Ovary (tissue), 3 donors: Measurements from ENCODE around the gene COL6A3.

Experiments used
- POLR2A ChIP-seq: fragments of 450-650 bp; IDR thresholded peaks from one replicate; pipeline ENCODE4 v1.6.1; 2017; ENCODE audit warnings: antibody characterized with exemption, mild to moderate bottlenecking, moderate library complexity
- TF ChIP-seq, protein P1 (sequence below), 3 donors: fragments of 450-650 bp in 2 of 3; fragments of 200-600 bp in 1 of 3; IDR thresholded peaks; one replicate each; pipeline versions ENCODE4 v1.5.1 to v1.8.0; 2016 to 2022; ENCODE audit warnings: antibody characterized with exemption in 3 of 3, mild to moderate bottlenecking in 1 of 3
- donor health status: DM: no; HTN: no; CAD: no.

DNA sequence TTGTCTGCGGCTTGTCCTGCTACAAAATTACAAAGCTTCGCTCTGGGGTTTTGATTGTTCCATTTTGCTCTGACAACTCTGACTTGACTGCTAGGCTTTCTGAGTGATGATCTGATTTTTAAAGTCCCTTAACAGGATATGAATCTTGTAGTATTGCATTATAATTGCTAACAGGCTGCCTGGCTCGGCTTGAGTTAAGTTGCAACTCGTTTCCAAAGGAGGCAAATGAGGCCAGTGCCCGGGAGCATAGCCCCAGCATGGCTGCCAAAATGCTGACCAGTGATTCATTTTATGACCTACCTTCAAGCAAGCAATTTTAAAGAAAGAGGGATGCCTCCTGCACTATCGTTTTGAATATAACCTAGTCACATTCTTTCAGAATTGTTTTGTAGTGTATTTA is 135.4 kb downstream of the COL6A3 start:
- TF ChIP-seq, protein P1, sequence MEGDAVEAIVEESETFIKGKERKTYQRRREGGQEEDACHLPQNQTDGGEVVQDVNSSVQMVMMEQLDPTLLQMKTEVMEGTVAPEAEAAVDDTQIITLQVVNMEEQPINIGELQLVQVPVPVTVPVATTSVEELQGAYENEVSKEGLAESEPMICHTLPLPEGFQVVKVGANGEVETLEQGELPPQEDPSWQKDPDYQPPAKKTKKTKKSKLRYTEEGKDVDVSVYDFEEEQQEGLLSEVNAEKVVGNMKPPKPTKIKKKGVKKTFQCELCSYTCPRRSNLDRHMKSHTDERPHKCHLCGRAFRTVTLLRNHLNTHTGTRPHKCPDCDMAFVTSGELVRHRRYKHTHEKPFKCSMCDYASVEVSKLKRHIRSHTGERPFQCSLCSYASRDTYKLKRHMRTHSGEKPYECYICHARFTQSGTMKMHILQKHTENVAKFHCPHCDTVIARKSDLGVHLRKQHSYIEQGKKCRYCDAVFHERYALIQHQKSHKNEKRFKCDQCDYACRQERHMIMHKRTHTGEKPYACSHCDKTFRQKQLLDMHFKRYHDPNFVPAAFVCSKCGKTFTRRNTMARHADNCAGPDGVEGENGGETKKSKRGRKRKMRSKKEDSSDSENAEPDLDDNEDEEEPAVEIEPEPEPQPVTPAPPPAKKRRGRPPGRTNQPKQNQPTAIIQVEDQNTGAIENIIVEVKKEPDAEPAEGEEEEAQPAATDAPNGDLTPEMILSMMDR (IDR thresholded peaks at IDR 0.05) = no peak
- TF ChIP-seq POLR2A = no peak
